SH-SY5Y (cell line): ENCODE measurements around the gene TEX14.
A peak's percentile ranks its signal among the peaks of the same experiment; 100 is the strongest.

Experiments
- GATA2 ChIP-seq: IDR thresholded peaks from 2 replicates; pipeline ENCODE4 v1.6.1; 2011; ENCODE audit warnings: mild to moderate bottlenecking, low read depth, low read length
- GATA3 ChIP-seq: IDR thresholded peaks from 2 replicates; pipeline ENCODE4 v1.6.1; 2011; ENCODE audit warnings: low read depth, mild to moderate bottlenecking, low read length, moderate library complexity

The TEX14 gene

GRCh38 chr17:58702045-58702476 is 10.2 kb upstream of the TEX14 start:
- TF ChIP-seq GATA3 = no peak
- TF ChIP-seq GATA2 = no peak

- TF ChIP-seq GATA2 = no peak
- TF ChIP-seq GATA3 = no peak
These were observed 7.9 kb upstream of the TEX14 start for GRCh38 chr17:58699771-58700170.

GRCh38 chr17:58694826-58695225 is 3.0 kb upstream of the TEX14 start:
- TF ChIP-seq GATA2 (no peak), GATA3 (no peak)

GRCh38 chr17:58694302-58694701 is 2.5 kb upstream of the TEX14 start:
- TF ChIP-seq GATA2 (no peak), GATA3 (no peak)

- TF ChIP-seq GATA3 (peak; percentile 61), GATA2 (peak; percentile 53; the same call in 1 of the 2 replicates)
These were observed 1.9 kb upstream of the TEX14 start for GRCh38 chr17:58693751-58694150.

GRCh38 chr17:58693208-58693607 is 1.4 kb upstream of the TEX14 start:
- TF ChIP-seq GATA2 (no peak), GATA3 (no peak)

- no peak for TF ChIP-seq GATA3
- no peak for TF ChIP-seq GATA2
These were observed 602 bp upstream of the TEX14 start, which contains the start of gene RAD51C for GRCh38 chr17:58692239-58693055. TSS of gene RAD51C (plus strand) at chr17:58692602. CDS start at chr17:58692644, 42 bp downstream.

GRCh38 chr17:58688521-58688920 is 3.3 kb downstream of the TEX14 start:
- TF ChIP-seq GATA3 (no peak), GATA2 (no peak)

GRCh38 chr17:58686980-58687379 is 4.9 kb downstream of the TEX14 start:
- no peak for TF ChIP-seq GATA3
- TF ChIP-seq GATA2 = no peak

GRCh38 chr17:58684003-58684402 is 7.8 kb downstream of the TEX14 start:
- TF ChIP-seq GATA2 (no peak), GATA3 (no peak)

GRCh38 chr17:58680038-58680369 is 11.8 kb downstream of the TEX14 start:
- TF ChIP-seq GATA3 (no peak), GATA2 (no peak)

- TF ChIP-seq GATA2 (no peak), GATA3 (no peak)
These were observed 12.4 kb downstream of the TEX14 start for GRCh38 chr17:58679263-58680037.

- TF ChIP-seq GATA3 (no peak), GATA2 (no peak)
These were observed 14.5 kb downstream of the TEX14 start for GRCh38 chr17:58677194-58677880.

- no peak for TF ChIP-seq GATA3
- no peak for TF ChIP-seq GATA2
These were observed 19.9 kb downstream of the TEX14 start for GRCh38 chr17:58671969-58672368.
